ENCODE measurements around the gene UNC13C. TPM values are rescaled to one million over a fixed set of nuclear protein-coding genes. Genes with fewer than 3 reads are reported as not detected.

Gene UNC13C
- total and polyA plus RNA-seq, 10 of the 15 experiments (the other 5 are each of a cell fraction or from before 2014, with no cell fraction given) = 9.9 to 81.3 (median 25.0) TPM

DNA sequence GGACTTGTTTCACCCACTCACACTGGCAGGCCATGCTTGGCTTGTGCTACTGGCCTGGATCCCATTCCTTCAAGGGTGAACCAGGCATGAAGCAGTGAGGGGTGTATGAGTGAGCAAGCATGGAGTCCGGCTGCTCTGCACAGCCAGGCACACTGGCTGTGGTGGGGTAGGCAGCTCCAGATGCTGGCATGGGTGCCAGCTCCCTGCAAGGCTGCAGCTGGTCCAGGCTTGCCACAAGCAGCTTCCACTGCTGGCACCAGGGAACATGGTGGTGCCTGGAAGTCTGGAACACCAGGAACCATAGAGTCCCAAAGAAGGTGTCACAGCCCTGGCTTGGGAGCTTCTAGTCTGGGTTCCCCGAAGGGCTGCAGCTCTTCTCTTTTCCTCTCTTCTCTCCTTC is 395.1 kb downstream of the UNC13C start (continued):
- TF ChIP-seq, protein P1, sequence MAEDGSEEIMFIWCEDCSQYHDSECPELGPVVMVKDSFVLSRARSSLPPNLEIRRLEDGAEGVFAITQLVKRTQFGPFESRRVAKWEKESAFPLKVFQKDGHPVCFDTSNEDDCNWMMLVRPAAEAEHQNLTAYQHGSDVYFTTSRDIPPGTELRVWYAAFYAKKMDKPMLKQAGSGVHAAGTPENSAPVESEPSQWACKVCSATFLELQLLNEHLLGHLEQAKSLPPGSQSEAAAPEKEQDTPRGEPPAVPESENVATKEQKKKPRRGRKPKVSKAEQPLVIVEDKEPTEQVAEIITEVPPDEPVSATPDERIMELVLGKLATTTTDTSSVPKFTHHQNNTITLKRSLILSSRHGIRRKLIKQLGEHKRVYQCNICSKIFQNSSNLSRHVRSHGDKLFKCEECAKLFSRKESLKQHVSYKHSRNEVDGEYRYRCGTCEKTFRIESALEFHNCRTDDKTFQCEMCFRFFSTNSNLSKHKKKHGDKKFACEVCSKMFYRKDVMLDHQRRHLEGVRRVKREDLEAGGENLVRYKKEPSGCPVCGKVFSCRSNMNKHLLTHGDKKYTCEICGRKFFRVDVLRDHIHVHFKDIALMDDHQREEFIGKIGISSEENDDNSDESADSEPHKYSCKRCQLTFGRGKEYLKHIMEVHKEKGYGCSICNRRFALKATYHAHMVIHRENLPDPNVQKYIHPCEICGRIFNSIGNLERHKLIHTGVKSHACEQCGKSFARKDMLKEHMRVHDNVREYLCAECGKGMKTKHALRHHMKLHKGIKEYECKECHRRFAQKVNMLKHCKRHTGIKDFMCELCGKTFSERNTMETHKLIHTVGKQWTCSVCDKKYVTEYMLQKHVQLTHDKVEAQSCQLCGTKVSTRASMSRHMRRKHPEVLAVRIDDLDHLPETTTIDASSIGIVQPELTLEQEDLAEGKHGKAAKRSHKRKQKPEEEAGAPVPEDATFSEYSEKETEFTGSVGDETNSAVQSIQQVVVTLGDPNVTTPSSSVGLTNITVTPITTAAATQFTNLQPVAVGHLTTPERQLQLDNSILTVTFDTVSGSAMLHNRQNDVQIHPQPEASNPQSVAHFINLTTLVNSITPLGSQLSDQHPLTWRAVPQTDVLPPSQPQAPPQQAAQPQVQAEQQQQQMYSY (CRISPR knock-in tag; IDR thresholded peaks at IDR 0.05) = no peak
- TF ChIP-seq BCL11A (IDR thresholded peaks at IDR 0.05; ENCODE audit: low read depth, low read length) (no peak), YY1 (IDR thresholded peaks at IDR 0.05; ENCODE audit: low read depth, low read length) (no peak), BCLAF1 (IDR thresholded peaks at IDR 0.05) (no peak), TARDBP (IDR thresholded peaks at IDR 0.05; ENCODE audit: borderline replicate concordance) (no peak), KLF5 (IDR thresholded peaks at IDR 0.05; ENCODE audit: partially characterized antibody) (no peak), MYB (IDR thresholded peaks at IDR 0.05; ENCODE audit: borderline replicate concordance, low read depth, low read length) (no peak), RFX5 (IDR thresholded peaks at IDR 0.05; ENCODE audit: low read depth, low read length) (no peak), HDAC6 (IDR thresholded peaks at IDR 0.05; ENCODE audit: unreplicated experiment) (no peak), POU2F2 (IDR thresholded peaks at IDR 0.05; ENCODE audit: borderline replicate concordance, low read depth, low read length) (no peak)
- TF ChIP-seq, protein P2, sequence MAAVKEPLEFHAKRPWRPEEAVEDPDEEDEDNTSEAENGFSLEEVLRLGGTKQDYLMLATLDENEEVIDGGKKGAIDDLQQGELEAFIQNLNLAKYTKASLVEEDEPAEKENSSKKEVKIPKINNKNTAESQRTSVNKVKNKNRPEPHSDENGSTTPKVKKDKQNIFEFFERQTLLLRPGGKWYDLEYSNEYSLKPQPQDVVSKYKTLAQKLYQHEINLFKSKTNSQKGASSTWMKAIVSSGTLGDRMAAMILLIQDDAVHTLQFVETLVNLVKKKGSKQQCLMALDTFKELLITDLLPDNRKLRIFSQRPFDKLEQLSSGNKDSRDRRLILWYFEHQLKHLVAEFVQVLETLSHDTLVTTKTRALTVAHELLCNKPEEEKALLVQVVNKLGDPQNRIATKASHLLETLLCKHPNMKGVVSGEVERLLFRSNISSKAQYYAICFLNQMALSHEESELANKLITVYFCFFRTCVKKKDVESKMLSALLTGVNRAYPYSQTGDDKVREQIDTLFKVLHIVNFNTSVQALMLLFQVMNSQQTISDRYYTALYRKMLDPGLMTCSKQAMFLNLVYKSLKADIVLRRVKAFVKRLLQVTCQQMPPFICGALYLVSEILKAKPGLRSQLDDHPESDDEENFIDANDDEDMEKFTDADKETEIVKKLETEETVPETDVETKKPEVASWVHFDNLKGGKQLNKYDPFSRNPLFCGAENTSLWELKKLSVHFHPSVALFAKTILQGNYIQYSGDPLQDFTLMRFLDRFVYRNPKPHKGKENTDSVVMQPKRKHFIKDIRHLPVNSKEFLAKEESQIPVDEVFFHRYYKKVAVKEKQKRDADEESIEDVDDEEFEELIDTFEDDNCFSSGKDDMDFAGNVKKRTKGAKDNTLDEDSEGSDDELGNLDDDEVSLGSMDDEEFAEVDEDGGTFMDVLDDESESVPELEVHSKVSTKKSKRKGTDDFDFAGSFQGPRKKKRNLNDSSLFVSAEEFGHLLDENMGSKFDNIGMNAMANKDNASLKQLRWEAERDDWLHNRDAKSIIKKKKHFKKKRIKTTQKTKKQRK (IDR thresholded peaks at IDR 0.05; ENCODE audit: low read depth, low read length) = no peak
- TF ChIP-seq, protein P3, sequence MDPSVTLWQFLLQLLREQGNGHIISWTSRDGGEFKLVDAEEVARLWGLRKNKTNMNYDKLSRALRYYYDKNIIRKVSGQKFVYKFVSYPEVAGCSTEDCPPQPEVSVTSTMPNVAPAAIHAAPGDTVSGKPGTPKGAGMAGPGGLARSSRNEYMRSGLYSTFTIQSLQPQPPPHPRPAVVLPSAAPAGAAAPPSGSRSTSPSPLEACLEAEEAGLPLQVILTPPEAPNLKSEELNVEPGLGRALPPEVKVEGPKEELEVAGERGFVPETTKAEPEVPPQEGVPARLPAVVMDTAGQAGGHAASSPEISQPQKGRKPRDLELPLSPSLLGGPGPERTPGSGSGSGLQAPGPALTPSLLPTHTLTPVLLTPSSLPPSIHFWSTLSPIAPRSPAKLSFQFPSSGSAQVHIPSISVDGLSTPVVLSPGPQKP (IDR thresholded peaks at IDR 0.05; ENCODE audit: low read depth, low read length) = no peak

Data from GM12878 (cell line).